ENCODE results near the gene PUM2. TPM values are rescaled to one million over a fixed set of nuclear protein-coding genes. Genes with fewer than 3 reads are reported as not detected.
"Not testable (repeated sequence)": the region's sequence is repeated elsewhere in the genome, so short reads cannot be mapped to it uniquely, and the experiment has no call there.

Gene PUM2
- total RNA-seq, 1 experiment from 2014 or later, result 96.8 TPM

DNA sequence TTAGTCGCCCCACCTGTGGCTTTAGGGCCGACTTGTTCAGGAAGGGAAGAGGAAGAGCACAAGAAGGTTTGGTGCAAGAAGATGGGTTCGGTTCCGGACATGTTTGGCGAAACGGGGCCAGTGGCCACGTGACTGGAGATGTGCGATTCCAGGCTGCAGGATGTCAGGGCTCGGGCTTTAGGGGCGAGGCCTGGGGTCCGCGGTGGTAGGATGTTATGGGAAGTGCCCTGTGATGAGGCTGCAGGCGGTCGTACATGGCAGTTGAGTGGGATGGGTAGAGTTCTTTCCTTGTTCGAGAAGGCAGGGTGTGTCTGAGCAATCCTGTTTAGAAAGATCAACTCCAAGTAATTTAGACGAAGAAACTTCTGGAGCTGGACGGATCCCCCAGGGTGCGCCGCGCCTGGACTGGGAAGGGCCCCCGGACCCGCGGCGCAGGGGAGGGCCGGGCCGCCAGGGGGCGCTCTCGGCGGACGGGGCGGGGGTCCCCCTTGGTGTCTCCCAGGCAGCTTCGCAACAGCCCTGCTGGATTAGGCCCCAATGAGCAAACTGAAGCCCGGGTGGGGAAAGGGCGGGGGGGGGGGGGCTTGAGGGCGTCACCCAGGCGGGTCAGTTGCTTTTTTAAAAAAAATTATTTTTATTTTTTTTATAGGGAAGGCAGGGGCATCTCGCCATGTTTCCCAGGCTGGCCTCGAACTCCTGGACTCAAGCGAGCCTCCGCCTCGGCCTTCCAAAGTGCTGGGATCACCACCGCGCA lies 108.5 kb downstream of the PUM2 start:
- Mint-ChIP-seq H3K9me3 (ENCODE audit: low read depth, unreplicated experiment) (peaks cover 2% of the 10 kb centered on the region), H3K4me3 (ENCODE audit: low read depth, unreplicated experiment) (no peak overlapping the region), H3K27ac (ENCODE audit: unreplicated experiment) (peak overlapping the region; percentile 61), H3K27me3 (ENCODE audit: unreplicated experiment) (no peaks in the 10 kb centered on the region), H3K36me3 (ENCODE audit: insufficient read depth, unreplicated experiment) (peaks cover 44% of the 10 kb centered on the region), H3K4me1 (ENCODE audit: low read depth, unreplicated experiment) (peaks cover under 1% of the 10 kb centered on the region)
- DNase-seq, result no peak
- no TSS peak for BruUV-seq (replicated peaks)
- CTCF ChIA-PET, result no interaction called here
- TF ChIP-seq, protein P1, sequence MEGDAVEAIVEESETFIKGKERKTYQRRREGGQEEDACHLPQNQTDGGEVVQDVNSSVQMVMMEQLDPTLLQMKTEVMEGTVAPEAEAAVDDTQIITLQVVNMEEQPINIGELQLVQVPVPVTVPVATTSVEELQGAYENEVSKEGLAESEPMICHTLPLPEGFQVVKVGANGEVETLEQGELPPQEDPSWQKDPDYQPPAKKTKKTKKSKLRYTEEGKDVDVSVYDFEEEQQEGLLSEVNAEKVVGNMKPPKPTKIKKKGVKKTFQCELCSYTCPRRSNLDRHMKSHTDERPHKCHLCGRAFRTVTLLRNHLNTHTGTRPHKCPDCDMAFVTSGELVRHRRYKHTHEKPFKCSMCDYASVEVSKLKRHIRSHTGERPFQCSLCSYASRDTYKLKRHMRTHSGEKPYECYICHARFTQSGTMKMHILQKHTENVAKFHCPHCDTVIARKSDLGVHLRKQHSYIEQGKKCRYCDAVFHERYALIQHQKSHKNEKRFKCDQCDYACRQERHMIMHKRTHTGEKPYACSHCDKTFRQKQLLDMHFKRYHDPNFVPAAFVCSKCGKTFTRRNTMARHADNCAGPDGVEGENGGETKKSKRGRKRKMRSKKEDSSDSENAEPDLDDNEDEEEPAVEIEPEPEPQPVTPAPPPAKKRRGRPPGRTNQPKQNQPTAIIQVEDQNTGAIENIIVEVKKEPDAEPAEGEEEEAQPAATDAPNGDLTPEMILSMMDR (IDR thresholded peaks at IDR 0.05; ENCODE audit: unreplicated experiment), result peak; percentile 28
- intact Hi-C loops (cut with micrococcal nuclease; ENCODE audit: unreplicated experiment), result no loop called here

DNA sequence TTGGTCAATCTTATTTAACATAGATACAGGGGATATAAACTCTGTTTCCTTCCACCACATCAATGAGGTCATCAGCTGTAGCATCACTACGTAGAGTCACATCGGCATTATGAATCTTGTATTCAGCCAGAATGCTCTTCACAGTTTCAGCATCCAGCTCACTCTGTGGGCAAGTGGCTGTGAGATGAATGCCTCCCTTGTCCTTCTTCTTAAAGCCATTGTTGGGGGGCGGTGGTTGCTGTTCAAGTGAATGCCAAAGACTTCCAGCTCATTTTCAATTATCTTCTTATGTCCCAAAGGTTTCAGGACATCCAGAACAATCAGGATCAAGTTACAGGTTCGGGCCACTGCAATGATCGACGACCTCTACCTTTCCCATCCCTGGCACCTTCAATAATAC lies 110.4 kb downstream of the PUM2 start:
- H3K9me3 Mint-ChIP-seq (ENCODE audit: low read depth, unreplicated experiment); H3K27me3 Mint-ChIP-seq (ENCODE audit: unreplicated experiment); H3K4me3 Mint-ChIP-seq (ENCODE audit: low read depth, unreplicated experiment); CTCF ChIA-PET; BruUV-seq (replicated peaks); intact Hi-C loops (cut with micrococcal nuclease; ENCODE audit: unreplicated experiment); H3K27ac Mint-ChIP-seq (ENCODE audit: unreplicated experiment); DNase-seq: not testable (repeated sequence)
- Mint-ChIP-seq H3K4me1 (ENCODE audit: low read depth, unreplicated experiment) (peaks cover 19% of the 10 kb centered on the region), H3K36me3 (ENCODE audit: insufficient read depth, unreplicated experiment) (peaks cover 31% of the 10 kb centered on the region)

DNA sequence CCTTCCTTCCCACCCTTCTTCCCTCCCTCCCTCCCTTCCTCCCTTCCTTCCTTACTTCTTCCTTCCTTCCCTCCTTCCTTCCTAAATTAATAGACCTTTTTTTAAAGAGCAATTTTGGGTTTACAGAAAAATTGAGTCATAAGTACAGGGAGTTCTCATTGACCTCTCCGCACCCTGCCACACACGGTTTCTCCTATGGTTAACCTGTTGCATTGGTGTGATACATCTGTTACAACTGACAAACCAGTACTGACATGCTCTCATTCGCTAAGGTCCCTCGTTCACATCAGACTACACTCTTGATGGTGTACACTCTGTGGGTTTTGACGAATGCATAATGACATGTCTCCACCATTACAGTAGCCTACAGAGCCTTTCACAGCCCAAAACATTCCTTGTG lies 114.1 kb downstream of the PUM2 start:
- intact Hi-C loops (cut with micrococcal nuclease; ENCODE audit: unreplicated experiment), result no loop called here
- Mint-ChIP-seq H3K27me3 (ENCODE audit: unreplicated experiment) (no peaks in the 10 kb centered on the region), H3K36me3 (ENCODE audit: insufficient read depth, unreplicated experiment) (peaks cover 23% of the 10 kb centered on the region), H3K9me3 (ENCODE audit: low read depth, unreplicated experiment) (peaks cover 2% of the 10 kb centered on the region), H3K4me3 (ENCODE audit: low read depth, unreplicated experiment) (no peak overlapping the region), H3K27ac (ENCODE audit: unreplicated experiment) (no peak overlapping the region), H3K4me1 (ENCODE audit: low read depth, unreplicated experiment) (peaks cover 42% of the 10 kb centered on the region)
- no TSS peak for BruUV-seq (replicated peaks)
- CTCF ChIA-PET, result interaction anchor here (0.5 kb wide), 1 partner anchor 853 kb away, joined by 8 read pairs; no protein-coding TSS in a partner anchor
- TF ChIP-seq, protein P1 (IDR thresholded peaks at IDR 0.05; ENCODE audit: unreplicated experiment), result no peak
- no peak for DNase-seq

DNA sequence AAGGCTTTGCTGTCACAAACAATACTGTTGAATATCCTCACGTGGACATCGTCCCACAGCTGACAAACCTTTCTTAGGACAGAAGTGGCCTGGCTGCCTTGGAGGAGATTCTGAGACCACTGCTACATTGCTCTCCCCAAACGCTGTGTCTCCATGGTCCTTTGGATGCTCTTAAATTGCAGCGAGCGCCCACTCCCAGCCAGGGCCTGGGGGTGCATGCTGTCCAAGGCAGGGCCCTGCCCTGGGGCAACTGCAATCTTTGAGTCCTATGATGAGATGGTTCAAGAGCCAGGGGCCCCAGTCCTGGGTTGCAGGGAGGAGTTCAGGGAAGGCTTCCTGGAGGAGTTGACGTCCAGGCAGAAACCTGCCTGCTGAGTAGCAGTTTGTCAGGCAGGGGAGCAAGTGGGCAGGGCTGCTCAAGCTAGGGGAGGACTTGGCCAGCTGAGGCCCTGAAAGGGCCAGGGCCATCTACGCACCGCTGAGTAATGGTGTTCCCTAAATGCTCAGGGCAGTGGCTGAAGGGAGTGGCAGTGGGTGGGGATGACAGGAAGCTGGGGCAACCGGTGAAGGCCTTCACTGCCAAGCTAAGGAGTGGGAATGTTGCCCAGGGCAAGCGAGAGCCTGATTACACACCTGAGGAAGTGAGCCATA lies 114.9 kb downstream of the PUM2 start:
- no peaks in the 10 kb centered on the region for H3K27me3 Mint-ChIP-seq (ENCODE audit: unreplicated experiment)
- peak overlapping the region; percentile 83 for H3K27ac Mint-ChIP-seq (ENCODE audit: unreplicated experiment)
- H3K4me3 Mint-ChIP-seq (ENCODE audit: low read depth, unreplicated experiment), result no peak overlapping the region
- intact Hi-C loops (cut with micrococcal nuclease; ENCODE audit: unreplicated experiment), result no loop called here
- peak; percentile 69 for DNase-seq
- TF ChIP-seq, protein P1 (IDR thresholded peaks at IDR 0.05; ENCODE audit: unreplicated experiment), result no peak
- peaks cover 28% of the 10 kb centered on the region for H3K36me3 Mint-ChIP-seq (ENCODE audit: insufficient read depth, unreplicated experiment)
- CTCF ChIA-PET, result interaction anchor here (0.5 kb wide), 1 partner anchor 853 kb away, joined by 8 read pairs; no protein-coding TSS in a partner anchor
- peaks cover 2% of the 10 kb centered on the region for H3K9me3 Mint-ChIP-seq (ENCODE audit: low read depth, unreplicated experiment)
- no TSS peak for BruUV-seq (replicated peaks)
- peaks cover 49% of the 10 kb centered on the region for H3K4me1 Mint-ChIP-seq (ENCODE audit: low read depth, unreplicated experiment)

DNA sequence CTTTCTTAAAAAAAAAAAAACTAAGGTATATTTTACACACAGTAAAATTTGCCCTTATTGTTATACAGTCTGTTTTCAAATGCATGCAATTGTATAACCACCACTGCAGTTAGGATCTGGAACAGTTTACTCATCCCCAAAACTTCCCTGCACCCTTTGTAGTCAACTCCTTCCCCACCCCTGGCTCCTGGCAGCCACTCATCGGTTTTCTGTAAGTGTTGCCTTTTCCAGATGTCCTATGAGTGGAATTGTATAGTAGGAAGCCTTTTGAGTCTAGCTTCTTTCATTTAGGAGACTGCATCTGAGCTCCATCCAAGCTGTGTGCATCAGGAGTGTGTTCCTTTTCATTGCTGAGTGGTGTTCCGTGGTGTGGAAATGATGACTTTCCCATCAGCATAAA lies 116.0 kb downstream of the PUM2 start:
- intact Hi-C loops (cut with micrococcal nuclease; ENCODE audit: unreplicated experiment); DNase-seq; H3K27me3 Mint-ChIP-seq (ENCODE audit: unreplicated experiment); CTCF ChIA-PET; H3K27ac Mint-ChIP-seq (ENCODE audit: unreplicated experiment); H3K4me3 Mint-ChIP-seq (ENCODE audit: low read depth, unreplicated experiment); H3K9me3 Mint-ChIP-seq (ENCODE audit: low read depth, unreplicated experiment); BruUV-seq (replicated peaks): not testable (repeated sequence)
- Mint-ChIP-seq H3K4me1 (ENCODE audit: low read depth, unreplicated experiment) (peaks cover 54% of the 10 kb centered on the region), H3K36me3 (ENCODE audit: insufficient read depth, unreplicated experiment) (peaks cover 32% of the 10 kb centered on the region)
